ENCODE data around the gene TMEM86B. TPM values are rescaled to one million over a fixed set of nuclear protein-coding genes. Genes with fewer than 3 reads are reported as not detected.

Gene TMEM86B
- polyA plus RNA-seq, 1 donor (not counting 4 experiments of a cell fraction or from before 2014, with no cell fraction given) = 0.60 TPM

DNA sequence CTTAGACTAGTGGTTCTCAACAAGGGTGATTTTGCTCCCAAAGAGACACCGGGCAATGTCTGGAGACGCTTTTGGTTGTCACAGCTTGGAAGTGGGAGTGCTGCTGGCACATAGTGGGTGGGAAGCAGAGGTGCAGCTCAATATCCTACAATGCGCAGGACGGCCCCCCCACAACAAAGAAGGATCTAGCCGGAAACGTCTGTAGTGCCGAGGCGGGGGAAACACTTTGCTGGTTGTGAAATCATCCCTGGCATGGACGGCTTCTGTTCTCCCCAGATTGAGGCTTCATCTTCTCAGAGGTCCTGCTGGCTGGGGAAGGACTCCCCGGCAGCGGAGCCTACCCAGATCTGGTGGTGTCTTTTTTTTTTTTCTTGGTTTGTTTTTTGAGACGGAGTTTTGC lies 35.1 kb downstream of the TMEM86B start:
- Histone ChIP-seq H4K20me1 (ENCODE audit: control insufficient read depth, extremely low read depth, insufficient read depth, low read length) (no peaks in the 10 kb centered on the region), H3K27me3 (ENCODE audit: control insufficient read depth, extremely low read depth, insufficient read depth, low read length) (no peaks in the 10 kb centered on the region), H3K4me2 (ENCODE audit: control insufficient read depth, extremely low read depth, insufficient read depth, low read depth, low read length) (no peak overlapping the region), H2AFZ (ENCODE audit: control insufficient read depth, low read length) (no peak overlapping the region), H3K36me3 (ENCODE audit: control insufficient read depth in 2 of 2, extremely low read depth in 1 of 2, insufficient read depth in 2 of 2, low read length in 2 of 2) (no peaks in the 10 kb centered on the region), H3K9me1 (ENCODE audit: control insufficient read depth, extremely low read depth, insufficient read depth, low read length) (no peaks in the 10 kb centered on the region), H3K9me3 (ENCODE audit: control insufficient read depth, low read depth, low read length) (no peaks in the 10 kb centered on the region), H3K9ac (ENCODE audit: control insufficient read depth, extremely low read depth, insufficient read depth, low read length) (no peak overlapping the region), H3K79me2 (ENCODE audit: control insufficient read depth, insufficient read depth, low read length) (no peaks in the 10 kb centered on the region), H3K4me1 (ENCODE audit: control insufficient read depth, extremely low read depth, insufficient read depth, low read length) (peaks cover 7% of the 10 kb centered on the region), H3K27ac (ENCODE audit: control insufficient read depth, insufficient read depth, low read length) (no peak overlapping the region), H3K4me3 (ENCODE audit: control insufficient read depth in 2 of 3, extremely low read depth in 1 of 3, insufficient read depth in 2 of 3, low read depth in 1 of 3, low read length in 3 of 3) (no peak overlapping the region)
- dilution Hi-C loops (cut with MboI; ENCODE audit: extremely low pct_ligation_motif_present, low sequenced_read_pairs) = no loop called here
- TF ChIP-seq, protein P1, sequence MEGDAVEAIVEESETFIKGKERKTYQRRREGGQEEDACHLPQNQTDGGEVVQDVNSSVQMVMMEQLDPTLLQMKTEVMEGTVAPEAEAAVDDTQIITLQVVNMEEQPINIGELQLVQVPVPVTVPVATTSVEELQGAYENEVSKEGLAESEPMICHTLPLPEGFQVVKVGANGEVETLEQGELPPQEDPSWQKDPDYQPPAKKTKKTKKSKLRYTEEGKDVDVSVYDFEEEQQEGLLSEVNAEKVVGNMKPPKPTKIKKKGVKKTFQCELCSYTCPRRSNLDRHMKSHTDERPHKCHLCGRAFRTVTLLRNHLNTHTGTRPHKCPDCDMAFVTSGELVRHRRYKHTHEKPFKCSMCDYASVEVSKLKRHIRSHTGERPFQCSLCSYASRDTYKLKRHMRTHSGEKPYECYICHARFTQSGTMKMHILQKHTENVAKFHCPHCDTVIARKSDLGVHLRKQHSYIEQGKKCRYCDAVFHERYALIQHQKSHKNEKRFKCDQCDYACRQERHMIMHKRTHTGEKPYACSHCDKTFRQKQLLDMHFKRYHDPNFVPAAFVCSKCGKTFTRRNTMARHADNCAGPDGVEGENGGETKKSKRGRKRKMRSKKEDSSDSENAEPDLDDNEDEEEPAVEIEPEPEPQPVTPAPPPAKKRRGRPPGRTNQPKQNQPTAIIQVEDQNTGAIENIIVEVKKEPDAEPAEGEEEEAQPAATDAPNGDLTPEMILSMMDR (optimal IDR thresholded peaks at IDR 0.05 in 1 of 3, IDR thresholded peaks at IDR 0.05 in 1 of 3, conservative IDR thresholded peaks at IDR 0.05 in 1 of 3; ENCODE audit: extremely low read depth in 1 of 3, insufficient read depth in 2 of 3, low read length in 3 of 3) = no peak
- TF ChIP-seq EZH2 (IDR thresholded peaks at IDR 0.05; ENCODE audit: low read length) = no peak
- no peak for DNase-seq (ENCODE audit: low read depth, low spot score)
- FAIRE-seq = no peak

DNA sequence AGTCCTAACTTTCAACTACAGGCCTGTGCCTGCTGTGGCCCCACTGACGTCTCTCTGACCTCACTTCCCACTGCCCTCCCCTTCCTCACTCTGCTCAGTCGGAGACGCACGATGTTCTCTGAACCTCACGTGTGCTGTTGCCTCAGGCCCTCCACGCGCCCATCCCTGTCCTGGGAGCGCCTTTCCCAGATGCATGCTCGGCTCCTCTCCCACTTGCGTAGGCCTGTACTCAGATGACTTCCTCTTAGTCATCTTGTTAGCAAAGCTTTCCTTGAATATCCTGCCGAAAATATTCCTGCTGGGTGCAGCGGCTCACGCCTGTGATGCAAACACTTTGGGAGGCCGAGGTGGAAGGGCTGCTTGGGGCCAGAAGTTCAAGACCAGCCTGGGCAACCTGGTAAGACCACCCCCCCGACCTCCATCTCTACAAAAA lies 39.1 kb downstream of the TMEM86B start:
- Histone ChIP-seq H3K9me1 (ENCODE audit: control insufficient read depth, extremely low read depth, insufficient read depth, low read length) (no peaks in the 10 kb centered on the region), H3K36me3 (ENCODE audit: control insufficient read depth in 2 of 2, extremely low read depth in 1 of 2, insufficient read depth in 2 of 2, low read length in 2 of 2) (no peaks in the 10 kb centered on the region), H2AFZ (ENCODE audit: control insufficient read depth, low read length) (no peak overlapping the region), H3K79me2 (ENCODE audit: control insufficient read depth, insufficient read depth, low read length) (no peaks in the 10 kb centered on the region), H3K4me1 (ENCODE audit: control insufficient read depth, extremely low read depth, insufficient read depth, low read length) (peaks cover 8% of the 10 kb centered on the region), H3K9me3 (ENCODE audit: control insufficient read depth, low read depth, low read length) (no peaks in the 10 kb centered on the region), H4K20me1 (ENCODE audit: control insufficient read depth, extremely low read depth, insufficient read depth, low read length) (no peaks in the 10 kb centered on the region), H3K4me2 (ENCODE audit: control insufficient read depth, extremely low read depth, insufficient read depth, low read depth, low read length) (peak overlapping the region; percentile 33), H3K9ac (ENCODE audit: control insufficient read depth, extremely low read depth, insufficient read depth, low read length) (no peak overlapping the region), H3K27ac (ENCODE audit: control insufficient read depth, insufficient read depth, low read length) (peak overlapping the region; percentile 89), H3K27me3 (ENCODE audit: control insufficient read depth, extremely low read depth, insufficient read depth, low read length) (no peaks in the 10 kb centered on the region), H3K4me3 (ENCODE audit: control insufficient read depth in 2 of 3, extremely low read depth in 1 of 3, insufficient read depth in 2 of 3, low read depth in 1 of 3, low read length in 3 of 3) (no peak overlapping the region)
- no peak for TF ChIP-seq EZH2 (IDR thresholded peaks at IDR 0.05; ENCODE audit: low read length)
- peak; percentile 98 for DNase-seq (ENCODE audit: low read depth, low spot score)
- dilution Hi-C loops (cut with MboI; ENCODE audit: extremely low pct_ligation_motif_present, low sequenced_read_pairs) = no loop called here
- FAIRE-seq = peak; percentile 100

DNA sequence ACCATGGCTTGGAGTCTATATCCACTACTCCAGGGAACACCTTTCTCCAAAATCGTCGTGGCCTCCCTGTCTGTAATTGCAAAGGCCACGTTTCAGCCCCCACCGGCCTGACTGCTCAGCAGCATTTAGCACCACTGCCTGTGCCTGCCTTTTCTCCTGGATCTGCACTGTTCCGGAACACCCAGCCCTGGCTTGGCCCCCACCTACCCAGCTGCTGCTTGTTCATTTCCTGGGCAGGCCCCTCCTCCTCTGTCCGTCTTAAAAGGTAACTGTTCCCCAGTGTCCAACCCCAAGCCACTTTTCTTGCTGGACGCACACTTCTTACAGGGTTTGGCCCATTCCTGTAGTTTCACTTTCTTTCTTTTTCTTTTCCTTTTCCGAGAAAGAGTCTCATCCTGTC lies 39.9 kb downstream of the TMEM86B start:
- Histone ChIP-seq H3K9me1 (ENCODE audit: control insufficient read depth, extremely low read depth, insufficient read depth, low read length) (no peaks in the 10 kb centered on the region), H3K4me1 (ENCODE audit: control insufficient read depth, extremely low read depth, insufficient read depth, low read length) (peaks cover 8% of the 10 kb centered on the region), H3K27ac (ENCODE audit: control insufficient read depth, insufficient read depth, low read length) (peak overlapping the region; percentile 89), H3K4me2 (ENCODE audit: control insufficient read depth, extremely low read depth, insufficient read depth, low read depth, low read length) (peak overlapping the region; percentile 33), H3K27me3 (ENCODE audit: control insufficient read depth, extremely low read depth, insufficient read depth, low read length) (no peaks in the 10 kb centered on the region), H3K36me3 (ENCODE audit: control insufficient read depth in 2 of 2, extremely low read depth in 1 of 2, insufficient read depth in 2 of 2, low read length in 2 of 2) (no peaks in the 10 kb centered on the region), H2AFZ (ENCODE audit: control insufficient read depth, low read length) (no peak overlapping the region), H3K9ac (ENCODE audit: control insufficient read depth, extremely low read depth, insufficient read depth, low read length) (peak overlapping the region; percentile 54), H4K20me1 (ENCODE audit: control insufficient read depth, extremely low read depth, insufficient read depth, low read length) (no peaks in the 10 kb centered on the region), H3K9me3 (ENCODE audit: control insufficient read depth, low read depth, low read length) (no peaks in the 10 kb centered on the region), H3K4me3 (ENCODE audit: control insufficient read depth in 2 of 3, extremely low read depth in 1 of 3, insufficient read depth in 2 of 3, low read depth in 1 of 3, low read length in 3 of 3) (peak overlapping the region in 1 of 3 experiments; percentile 16), H3K79me2 (ENCODE audit: control insufficient read depth, insufficient read depth, low read length) (no peaks in the 10 kb centered on the region)
- dilution Hi-C loops (cut with MboI; ENCODE audit: extremely low pct_ligation_motif_present, low sequenced_read_pairs) = no loop called here
- TF ChIP-seq, protein P1 (optimal IDR thresholded peaks at IDR 0.05 in 1 of 3, IDR thresholded peaks at IDR 0.05 in 1 of 3, conservative IDR thresholded peaks at IDR 0.05 in 1 of 3; ENCODE audit: extremely low read depth in 1 of 3, insufficient read depth in 2 of 3, low read length in 3 of 3) = no peak
- TF ChIP-seq EZH2 (IDR thresholded peaks at IDR 0.05; ENCODE audit: low read length) = no peak
- FAIRE-seq (no peak), DNase-seq (ENCODE audit: low read depth, low spot score) (no peak)
